ENCODE data around the gene ISL1.

Gene ISL1

GRCh38 chr5:51380603-51381207 is 2.5 kb upstream of the ISL1 start:
- DNase-seq (ENCODE audit: low spot score in 2 of 2) = no peak
- H3K27me3 Mint-ChIP-seq = peaks cover 14% of the 10 kb centered on the region
- no peak for ATAC-seq (ENCODE audit: low read depth)
- no peaks in the 10 kb centered on the region for H3K4me1 Mint-ChIP-seq
- no peaks in the 10 kb centered on the region for H3K9me3 Mint-ChIP-seq
- H3K36me3 Mint-ChIP-seq = peaks cover 2% of the 10 kb centered on the region
- no peak overlapping the region for H3K4me3 Mint-ChIP-seq
- H3K27ac Mint-ChIP-seq = no peak overlapping the region

GRCh38 chr5:51381761-51382474 is 1.3 kb upstream of the ISL1 start:
- ATAC-seq (ENCODE audit: low read depth) (no peak), DNase-seq (ENCODE audit: low spot score in 2 of 2) (no peak)
- Mint-ChIP-seq H3K27me3 (peaks cover 15% of the 10 kb centered on the region), H3K9me3 (no peaks in the 10 kb centered on the region), H3K4me1 (no peaks in the 10 kb centered on the region), H3K4me3 (no peak overlapping the region), H3K27ac (no peak overlapping the region), H3K36me3 (peaks cover 3% of the 10 kb centered on the region)

DNA sequence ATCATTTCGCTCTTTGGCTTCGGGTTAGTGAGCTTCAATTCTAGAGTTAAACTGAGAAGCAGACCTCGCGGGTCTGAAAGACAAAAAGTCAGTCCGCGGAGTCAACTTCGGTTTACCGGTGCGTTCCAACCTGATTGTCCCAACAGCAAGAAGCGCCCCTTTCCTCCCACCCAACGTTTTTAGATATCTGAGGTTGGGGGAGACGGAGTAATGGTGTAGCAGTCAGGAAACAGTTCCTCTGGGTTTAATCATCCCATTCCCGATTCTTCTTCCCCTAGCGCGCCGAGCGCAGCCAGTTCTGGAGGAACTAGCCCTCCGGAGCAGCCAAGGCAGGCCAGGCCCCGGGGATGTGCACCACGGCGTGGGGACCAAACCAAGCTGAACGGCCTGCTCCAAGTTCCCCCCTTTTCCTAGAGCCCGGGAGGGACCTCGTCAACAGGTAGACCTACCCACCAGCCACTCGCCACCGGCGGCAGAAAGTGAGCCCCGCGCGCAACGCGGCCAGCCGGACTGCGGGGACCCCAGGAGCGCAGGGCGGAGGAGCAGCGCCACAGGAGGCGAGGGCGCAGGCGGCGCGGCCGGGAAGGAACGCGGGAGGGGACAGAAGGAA is 622 bp upstream of the ISL1 start:
- ATAC-seq (ENCODE audit: low read depth) (no peak), DNase-seq (ENCODE audit: low spot score in 2 of 2) (no peak)
- no peaks in the 10 kb centered on the region for H3K4me1 Mint-ChIP-seq
- no peak overlapping the region for H3K27ac Mint-ChIP-seq
- peaks cover 18% of the 10 kb centered on the region for H3K27me3 Mint-ChIP-seq
- no peak overlapping the region for H3K4me3 Mint-ChIP-seq
- H3K36me3 Mint-ChIP-seq = peaks cover 3% of the 10 kb centered on the region
- H3K9me3 Mint-ChIP-seq = no peaks in the 10 kb centered on the region

DNA sequence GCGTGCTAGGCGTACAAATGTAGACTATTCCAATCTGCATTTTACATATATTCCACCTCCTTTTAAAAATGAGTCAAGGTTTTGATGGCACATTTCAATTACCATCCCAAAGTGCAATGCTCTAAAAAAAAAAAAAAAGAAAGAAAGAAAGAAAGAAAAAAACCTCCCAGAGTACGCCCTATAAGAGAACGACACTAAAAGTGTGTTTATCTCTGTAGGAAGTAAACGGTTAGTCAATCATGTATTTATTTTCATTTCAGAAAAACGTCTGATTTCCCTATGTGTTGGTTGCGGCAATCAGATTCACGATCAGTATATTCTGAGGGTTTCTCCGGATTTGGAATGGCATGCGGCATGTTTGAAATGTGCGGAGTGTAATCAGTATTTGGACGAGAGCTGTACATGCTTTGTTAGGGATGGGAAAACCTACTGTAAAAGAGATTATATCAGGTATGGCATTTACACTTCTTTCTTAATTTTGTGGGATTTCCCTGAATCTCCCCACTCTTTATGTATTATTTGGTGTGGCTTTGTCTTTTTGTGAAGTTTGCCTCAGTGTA is 1.1 kb downstream of the ISL1 start:
- no peak for DNase-seq (ENCODE audit: low spot score in 2 of 2)

GRCh38 chr5:51385216-51385615 is 2.0 kb downstream of the ISL1 start:
- DNase-seq (ENCODE audit: low spot score in 2 of 2) (no peak), ATAC-seq (ENCODE audit: low read depth) (no peak)
- no peaks in the 10 kb centered on the region for H3K4me1 Mint-ChIP-seq
- H3K27ac Mint-ChIP-seq = no peak overlapping the region
- H3K36me3 Mint-ChIP-seq = peaks cover 2% of the 10 kb centered on the region
- H3K27me3 Mint-ChIP-seq = peaks cover 21% of the 10 kb centered on the region
- H3K4me3 Mint-ChIP-seq = no peak overlapping the region
- no peaks in the 10 kb centered on the region for H3K9me3 Mint-ChIP-seq

More for the DNA sequence above, 1.1 kb downstream of the ISL1 start:
- H3K27me3 Mint-ChIP-seq = peaks cover 20% of the 10 kb centered on the region
- peaks cover 2% of the 10 kb centered on the region for H3K36me3 Mint-ChIP-seq
- H3K4me3 Mint-ChIP-seq = no peak overlapping the region
- H3K4me1 Mint-ChIP-seq = no peaks in the 10 kb centered on the region
- no peak for ATAC-seq (ENCODE audit: low read depth)
- no peaks in the 10 kb centered on the region for H3K9me3 Mint-ChIP-seq
- H3K27ac Mint-ChIP-seq = no peak overlapping the region

DNA sequence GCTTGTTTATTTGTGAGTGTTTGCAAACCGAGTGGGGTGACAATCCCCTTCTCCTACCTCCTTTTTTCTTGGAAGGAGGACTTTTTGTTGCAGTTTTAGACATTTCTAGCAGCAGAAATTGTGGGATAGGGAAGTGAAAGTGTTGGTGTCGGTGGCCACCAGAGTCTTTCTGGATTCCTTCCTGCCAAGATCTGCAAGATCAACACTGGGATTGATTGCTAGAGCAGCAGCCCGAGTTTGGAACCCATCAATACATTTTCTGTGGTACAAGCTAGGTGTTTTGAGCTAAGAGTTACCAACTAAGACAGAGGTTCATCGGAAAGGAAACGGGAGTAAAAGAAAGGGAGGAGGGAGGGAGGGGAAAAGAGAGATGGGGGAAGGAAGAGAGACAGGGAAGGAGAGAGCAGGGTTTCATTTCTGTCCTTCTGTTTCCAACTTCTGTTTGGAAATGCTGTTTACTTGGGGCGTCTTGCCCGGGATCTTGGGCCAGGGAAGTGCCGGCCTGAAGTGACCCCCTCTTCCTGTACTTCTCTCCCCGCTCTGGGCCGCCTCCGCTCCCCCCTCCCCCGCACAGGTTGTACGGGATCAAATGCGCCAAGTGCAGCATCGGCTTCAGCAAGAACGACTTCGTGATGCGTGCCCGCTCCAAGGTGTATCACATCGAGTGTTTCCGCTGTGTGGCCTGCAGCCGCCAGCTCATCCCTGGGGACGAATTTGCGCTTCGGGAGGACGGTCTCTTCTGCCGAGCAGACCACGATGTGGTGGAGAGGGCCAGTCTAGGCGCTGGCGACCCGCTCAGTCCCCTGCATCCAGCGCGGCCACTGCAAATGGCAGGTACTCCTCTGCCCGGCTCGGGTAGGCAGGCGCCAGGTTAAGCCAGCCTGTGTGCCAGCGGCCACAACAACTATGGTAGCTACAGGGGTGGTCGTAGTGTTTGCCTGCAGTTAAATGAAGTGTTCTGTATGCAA is 4.0 kb downstream of the ISL1 start:
- no peak overlapping the region for H3K27ac Mint-ChIP-seq

DNA sequence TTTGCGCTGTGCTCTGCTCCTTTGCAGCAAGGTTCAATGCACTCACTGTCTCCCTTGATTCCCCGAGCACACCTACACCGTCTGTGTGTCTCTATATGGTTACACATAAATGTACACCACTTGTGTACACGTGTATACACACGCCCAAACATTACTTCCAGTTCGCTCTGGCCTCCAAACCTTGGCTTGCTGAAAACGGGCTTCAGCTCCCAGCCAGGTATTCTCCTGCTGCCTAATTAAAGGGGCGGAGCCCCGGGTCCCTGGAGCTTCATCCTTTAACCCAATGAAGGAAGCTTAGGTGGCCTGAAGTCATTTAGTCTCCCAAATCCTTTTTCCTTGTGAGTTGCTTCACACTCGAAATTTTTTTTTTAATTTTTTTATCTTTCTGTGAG is 4.6 kb downstream of the ISL1 start:
- DNase-seq (ENCODE audit: low spot score in 2 of 2) (no peak), ATAC-seq (ENCODE audit: low read depth) (no peak)
- H3K4me3 Mint-ChIP-seq = no peak overlapping the region
- no peak overlapping the region for H3K27ac Mint-ChIP-seq
- no peaks in the 10 kb centered on the region for H3K4me1 Mint-ChIP-seq
- H3K27me3 Mint-ChIP-seq = peaks cover 28% of the 10 kb centered on the region
- H3K9me3 Mint-ChIP-seq = no peaks in the 10 kb centered on the region
- H3K36me3 Mint-ChIP-seq = peaks cover 2% of the 10 kb centered on the region

More for the DNA sequence above, 4.0 kb downstream of the ISL1 start:
- H3K4me3 Mint-ChIP-seq = no peak overlapping the region
- peaks cover 2% of the 10 kb centered on the region for H3K36me3 Mint-ChIP-seq
- DNase-seq (ENCODE audit: low spot score in 2 of 2) (no peak), ATAC-seq (ENCODE audit: low read depth) (no peak)
- no peaks in the 10 kb centered on the region for H3K9me3 Mint-ChIP-seq
- no peaks in the 10 kb centered on the region for H3K4me1 Mint-ChIP-seq
- peaks cover 25% of the 10 kb centered on the region for H3K27me3 Mint-ChIP-seq

GRCh38 chr5:51388488-51389287 is 5.4 kb downstream of the ISL1 start:
- ATAC-seq (ENCODE audit: low read depth) (no peak), DNase-seq (ENCODE audit: low spot score in 2 of 2) (no peak)
- Mint-ChIP-seq H3K36me3 (peaks cover 2% of the 10 kb centered on the region), H3K9me3 (no peaks in the 10 kb centered on the region), H3K27ac (no peak overlapping the region), H3K4me3 (no peak overlapping the region), H3K4me1 (no peaks in the 10 kb centered on the region), H3K27me3 (peaks cover 25% of the 10 kb centered on the region)

GRCh38 chr5:51389288-51389576 is 6.0 kb downstream of the ISL1 start:
- Mint-ChIP-seq H3K9me3 (no peaks in the 10 kb centered on the region), H3K27ac (no peak overlapping the region), H3K4me3 (no peak overlapping the region), H3K4me1 (no peaks in the 10 kb centered on the region), H3K36me3 (peaks cover 2% of the 10 kb centered on the region), H3K27me3 (peaks cover 22% of the 10 kb centered on the region)
- ATAC-seq (ENCODE audit: low read depth) (no peak), DNase-seq (ENCODE audit: low spot score in 2 of 2) (no peak)

DNA sequence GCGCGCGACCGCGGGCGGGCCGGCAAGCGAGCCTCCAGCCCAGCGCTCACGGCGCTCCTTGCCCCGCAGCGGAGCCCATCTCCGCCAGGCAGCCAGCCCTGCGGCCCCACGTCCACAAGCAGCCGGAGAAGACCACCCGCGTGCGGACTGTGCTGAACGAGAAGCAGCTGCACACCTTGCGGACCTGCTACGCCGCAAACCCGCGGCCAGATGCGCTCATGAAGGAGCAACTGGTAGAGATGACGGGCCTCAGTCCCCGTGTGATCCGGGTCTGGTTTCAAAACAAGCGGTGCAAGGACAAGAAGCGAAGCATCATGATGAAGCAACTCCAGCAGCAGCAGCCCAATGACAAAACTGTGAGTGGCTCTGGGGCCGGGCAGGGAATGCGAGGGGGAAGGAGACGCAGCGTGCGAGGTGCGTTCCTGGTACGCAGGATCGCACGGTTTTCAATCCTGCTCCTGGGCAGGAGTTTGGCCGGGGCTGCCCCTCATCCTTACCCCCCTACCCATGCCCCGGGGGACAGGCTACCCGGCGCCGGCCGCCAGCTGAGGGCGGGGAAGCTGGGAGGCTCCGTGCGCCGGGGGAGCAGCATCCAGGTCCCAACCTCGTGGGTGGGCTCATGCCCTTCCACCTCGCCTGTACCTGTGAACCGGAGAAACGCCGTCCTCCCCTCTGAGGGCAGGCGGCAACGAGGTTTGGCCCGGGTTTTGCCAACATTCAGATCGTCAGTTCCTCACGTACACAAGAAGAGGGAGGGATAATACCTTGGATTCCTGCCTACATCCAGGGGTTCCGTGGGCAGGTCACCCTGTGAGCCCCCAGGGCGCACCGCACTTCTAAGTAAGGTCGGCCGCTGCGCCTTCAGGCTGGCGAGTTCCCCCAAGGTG is 6.6 kb downstream of the ISL1 start:
- Mint-ChIP-seq H3K27ac (no peak overlapping the region), H3K27me3 (peaks cover 20% of the 10 kb centered on the region), H3K9me3 (no peaks in the 10 kb centered on the region), H3K4me1 (no peaks in the 10 kb centered on the region), H3K4me3 (no peak overlapping the region), H3K36me3 (peaks cover 2% of the 10 kb centered on the region)
- ATAC-seq (ENCODE audit: low read depth) = no peak
- no peak for DNase-seq (ENCODE audit: low spot score in 2 of 2)

- H3K4me1 Mint-ChIP-seq = no peaks in the 10 kb centered on the region
- no peak for DNase-seq (ENCODE audit: low spot score in 2 of 2)
- ATAC-seq (ENCODE audit: low read depth) = no peak
- H3K27ac Mint-ChIP-seq = no peak overlapping the region
- peaks cover 1% of the 10 kb centered on the region for H3K9me3 Mint-ChIP-seq
- H3K4me3 Mint-ChIP-seq = no peak overlapping the region
- peaks cover 23% of the 10 kb centered on the region for H3K27me3 Mint-ChIP-seq
- peaks cover 2% of the 10 kb centered on the region for H3K36me3 Mint-ChIP-seq
Observed at GRCh38 chr5:51391175-51391574, 7.9 kb downstream of the ISL1 start.

DNA sequence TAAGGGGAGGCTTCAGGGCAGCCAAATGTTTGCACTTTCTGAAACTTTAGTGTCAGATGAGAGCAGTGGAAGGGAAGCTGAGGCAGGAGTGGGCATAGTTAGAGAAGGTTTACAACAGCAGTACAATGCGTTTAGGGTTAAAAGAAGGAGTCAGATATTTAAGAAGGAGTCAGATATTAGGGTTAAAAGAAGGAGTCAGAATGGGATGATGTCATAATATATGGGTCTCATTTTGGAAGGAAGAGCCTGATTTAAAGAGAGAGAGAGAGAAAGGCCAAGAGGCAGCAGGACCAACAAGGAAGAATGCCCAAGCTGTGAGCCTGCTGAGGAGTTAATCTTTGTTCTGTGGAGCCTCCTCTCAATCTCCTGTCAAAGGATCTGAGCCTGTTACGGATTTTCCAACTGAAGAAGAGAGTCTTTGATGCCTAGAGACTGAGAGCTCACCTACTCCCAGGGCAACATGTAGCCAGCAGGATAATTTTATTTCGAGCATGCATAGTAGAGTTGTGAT is 9.5 kb downstream of the ISL1 start:
- Mint-ChIP-seq H3K27ac (no peak overlapping the region), H3K4me1 (no peaks in the 10 kb centered on the region), H3K4me3 (no peak overlapping the region), H3K36me3 (no peaks in the 10 kb centered on the region), H3K27me3 (peaks cover 19% of the 10 kb centered on the region), H3K9me3 (peaks cover 2% of the 10 kb centered on the region)
- ATAC-seq (ENCODE audit: low read depth) (no peak), DNase-seq (ENCODE audit: low spot score in 2 of 2) (no peak)
